CMK (cell line): ENCODE results near the gene CLEC18B.
A peak's percentile ranks its signal among the peaks of the same experiment; 100 is the strongest.
"Not testable (repeated sequence)": the region's sequence is repeated elsewhere in the genome, so short reads cannot be mapped to it uniquely, and the experiment has no call there.

Experiments used
- DNase-seq: peaks from one replicate; pipeline ENCODE4 v3.0.0-alpha.2; 2010; ENCODE audit warnings: low read depth

Gene CLEC18B

GRCh38 chr16:74406600-74407361, 14.5 kb downstream of the CLEC18B start:
- DNase-seq, result not testable (repeated sequence)

GRCh38 chr16:74404148-74404933, 16.9 kb downstream of the CLEC18B start:
- not testable (repeated sequence) for DNase-seq

GRCh38 chr16:74400238-74400637, 21.0 kb downstream of the CLEC18B start:
- DNase-seq, result not testable (repeated sequence)

- not testable (repeated sequence) for DNase-seq
These were observed 22.9 kb downstream of the CLEC18B start for GRCh38 chr16:74398212-74398895.

GRCh38 chr16:74396521-74397017, 24.7 kb downstream of the CLEC18B start:
- not testable (repeated sequence) for DNase-seq

GRCh38 chr16:74394604-74395003, 26.7 kb downstream of the CLEC18B start:
- DNase-seq, result not testable (repeated sequence)

- DNase-seq, result not testable (repeated sequence)
These were observed 27.1 kb downstream of the CLEC18B start for GRCh38 chr16:74394131-74394530.

GRCh38 chr16:74391454-74392050, 29.7 kb downstream of the CLEC18B start:
- DNase-seq, result not testable (repeated sequence)

- DNase-seq, result not testable (repeated sequence)
These were observed 38.8 kb downstream of the CLEC18B start for GRCh38 chr16:74382339-74383034.

GRCh38 chr16:74373847-74374184, 47.5 kb downstream of the CLEC18B start:
- not testable (repeated sequence) for DNase-seq

- DNase-seq, result no peak
These were observed 48.1 kb downstream of the CLEC18B start for GRCh38 chr16:74372953-74373846.

- DNase-seq, result no peak
These were observed 48.9 kb downstream of the CLEC18B start for GRCh38 chr16:74372369-74372768.

- DNase-seq, result not testable (repeated sequence)
These were observed 50.7 kb downstream of the CLEC18B start for GRCh38 chr16:74370338-74371135.

- peak; percentile 76 for DNase-seq
These were observed 53.0 kb downstream of the CLEC18B start for GRCh38 chr16:74368002-74368911.

- peak; percentile 40 for DNase-seq
These were observed 53.7 kb downstream of the CLEC18B start for GRCh38 chr16:74367469-74368001.

GRCh38 chr16:74361646-74362610, 59.4 kb downstream of the CLEC18B start:
- not testable (repeated sequence) for DNase-seq
